KBM-7 (cell line): Measurements from ENCODE around the gene ZNF574.
"Not testable (repeated sequence)": the region's sequence is repeated elsewhere in the genome, so short reads cannot be mapped to it uniquely, and the experiment has no call there.

Source experiments
- DNase-seq: peaks from one replicate; pipeline ENCODE4 v3.0.0-alpha.2; 2015
- in situ Hi-C: fragments of 300-500 bp; cut with MboI; formaldehyde crosslinking; loops from 2 replicates; pipeline ENCODE4 v1.14.3; 2020; ENCODE audit warnings: low sequenced_read_pairs, low pct_unique_long_range_greater_than_20kb, mixed read lengths

ZNF574 gene, protein sequence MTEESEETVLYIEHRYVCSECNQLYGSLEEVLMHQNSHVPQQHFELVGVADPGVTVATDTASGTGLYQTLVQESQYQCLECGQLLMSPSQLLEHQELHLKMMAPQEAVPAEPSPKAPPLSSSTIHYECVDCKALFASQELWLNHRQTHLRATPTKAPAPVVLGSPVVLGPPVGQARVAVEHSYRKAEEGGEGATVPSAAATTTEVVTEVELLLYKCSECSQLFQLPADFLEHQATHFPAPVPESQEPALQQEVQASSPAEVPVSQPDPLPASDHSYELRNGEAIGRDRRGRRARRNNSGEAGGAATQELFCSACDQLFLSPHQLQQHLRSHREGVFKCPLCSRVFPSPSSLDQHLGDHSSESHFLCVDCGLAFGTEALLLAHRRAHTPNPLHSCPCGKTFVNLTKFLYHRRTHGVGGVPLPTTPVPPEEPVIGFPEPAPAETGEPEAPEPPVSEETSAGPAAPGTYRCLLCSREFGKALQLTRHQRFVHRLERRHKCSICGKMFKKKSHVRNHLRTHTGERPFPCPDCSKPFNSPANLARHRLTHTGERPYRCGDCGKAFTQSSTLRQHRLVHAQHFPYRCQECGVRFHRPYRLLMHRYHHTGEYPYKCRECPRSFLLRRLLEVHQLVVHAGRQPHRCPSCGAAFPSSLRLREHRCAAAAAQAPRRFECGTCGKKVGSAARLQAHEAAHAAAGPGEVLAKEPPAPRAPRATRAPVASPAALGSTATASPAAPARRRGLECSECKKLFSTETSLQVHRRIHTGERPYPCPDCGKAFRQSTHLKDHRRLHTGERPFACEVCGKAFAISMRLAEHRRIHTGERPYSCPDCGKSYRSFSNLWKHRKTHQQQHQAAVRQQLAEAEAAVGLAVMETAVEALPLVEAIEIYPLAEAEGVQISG

GRCh38 chr19:42075616-42076379, at the start of gene ZNF574:
TSS of gene ZNF574 (plus strand) at chr19:42076166. CDS start at chr19:42078607, 2,441 bp downstream.
- in situ Hi-C loops, result no loop called here
- peak; percentile 100 for DNase-seq

- in situ Hi-C loops, result no loop called here
- DNase-seq, result peak; percentile 62
These were observed 47.4 kb upstream of the ZNF574 start for GRCh38 chr19:42028304-42029216.

DNA sequence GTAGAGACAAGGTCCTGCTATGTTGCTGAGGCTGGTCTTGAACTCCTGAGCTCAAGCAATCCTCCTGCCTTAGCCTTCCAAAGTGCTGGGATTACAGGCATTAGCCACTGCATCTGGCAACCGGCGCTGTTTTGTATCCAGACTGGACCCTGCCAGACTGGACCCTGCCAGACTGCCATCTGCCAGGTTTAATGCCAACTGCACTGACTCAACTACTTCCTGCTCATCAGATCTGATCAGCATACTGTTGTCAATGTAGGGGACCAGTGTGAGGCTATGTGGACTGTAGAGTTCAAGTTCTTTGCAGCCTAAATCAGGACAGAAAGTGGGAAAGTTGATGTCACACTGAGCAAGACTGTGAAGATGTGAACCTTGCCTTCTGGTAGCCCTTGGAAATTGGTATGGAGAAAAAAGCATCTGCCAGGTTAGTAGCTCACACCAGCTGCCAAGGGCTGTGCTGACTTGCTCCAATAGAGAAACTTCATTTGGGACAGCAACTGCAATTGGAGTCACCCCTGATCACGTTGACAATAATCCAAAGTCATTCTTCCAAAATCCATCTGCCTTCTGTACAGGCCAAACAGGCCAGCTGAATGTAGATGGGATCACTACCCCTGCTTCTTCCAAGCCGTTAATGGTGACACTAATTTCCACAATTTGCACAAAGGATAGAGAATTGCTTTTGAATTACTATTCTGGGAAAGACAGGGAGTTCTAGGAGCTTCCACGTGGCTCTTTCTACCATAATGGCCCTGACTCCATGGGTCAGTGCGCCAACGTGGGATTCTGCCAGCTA, 45.1 kb upstream of the ZNF574 start:
- no peak for DNase-seq
- in situ Hi-C loops, result no loop called here

GRCh38 chr19:42032431-42032830, 43.5 kb upstream of the ZNF574 start:
- no peak for DNase-seq
- in situ Hi-C loops, result no loop called here

- in situ Hi-C loops, result no loop called here
- no peak for DNase-seq
These were observed 42.6 kb upstream of the ZNF574 start for GRCh38 chr19:42033413-42033812.

- in situ Hi-C loops, result not testable (repeated sequence)
- peak; percentile 52 for DNase-seq
These were observed 41.1 kb upstream of the ZNF574 start for GRCh38 chr19:42034640-42035391.

DNA sequence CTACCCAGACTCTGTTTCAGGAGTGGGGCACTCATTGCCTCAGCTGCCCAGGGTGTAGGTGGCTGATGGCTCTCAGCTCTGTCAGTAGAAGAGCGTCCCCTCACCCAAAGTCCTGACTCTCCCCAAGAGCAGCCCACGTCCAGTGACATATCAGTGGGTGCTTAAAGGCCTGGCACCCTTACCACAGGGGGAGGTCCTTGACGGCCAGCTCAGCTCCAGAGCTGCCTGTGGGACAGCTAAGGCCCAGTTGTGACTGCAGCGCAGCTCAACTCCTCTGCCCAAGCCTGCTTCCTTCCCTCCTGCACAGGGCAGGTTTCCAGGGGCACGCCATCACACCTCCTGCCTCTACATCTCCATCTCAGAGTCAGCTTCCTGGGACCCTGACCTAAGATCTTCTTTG, 38.3 kb upstream of the ZNF574 start:
- no peak for DNase-seq
- in situ Hi-C loops, result no loop called here

GRCh38 chr19:42038666-42039065, 37.3 kb upstream of the ZNF574 start:
- no peak for DNase-seq
- in situ Hi-C loops, result no loop called here

DNA sequence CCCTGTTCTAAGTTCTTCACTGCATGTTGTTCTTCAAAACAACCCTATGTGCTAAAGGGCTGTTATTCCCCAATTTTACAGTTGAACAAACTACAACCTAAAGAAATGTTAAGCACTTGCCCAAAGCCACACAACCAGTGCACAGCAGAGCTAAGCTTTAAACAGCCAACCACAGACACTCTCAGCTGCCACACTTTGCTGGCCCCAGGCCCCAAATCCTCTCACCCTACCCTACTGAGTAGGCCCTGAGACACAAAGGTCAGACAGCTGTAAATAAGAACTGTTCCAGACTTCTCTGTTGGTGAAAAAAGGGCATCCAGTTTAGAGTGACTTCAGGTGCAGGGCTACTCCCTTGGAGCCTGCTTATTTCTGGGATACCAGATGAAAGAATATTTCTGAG, 35.9 kb upstream of the ZNF574 start:
- in situ Hi-C loops, result no loop called here

GRCh38 chr19:42040491-42040890, 35.5 kb upstream of the ZNF574 start:
- in situ Hi-C loops, result not testable (repeated sequence)

More for the DNA sequence above, 35.9 kb upstream of the ZNF574 start:
- no peak for DNase-seq

GRCh38 chr19:42042455-42043170, 33.4 kb upstream of the ZNF574 start:
- DNase-seq, result no peak
- in situ Hi-C loops, result no loop called here

More at GRCh38 chr19:42040491-42040890, 35.5 kb upstream of the ZNF574 start:
- DNase-seq, result not testable (repeated sequence)

- in situ Hi-C loops, result no loop called here
- no peak for DNase-seq
These were observed 30.4 kb upstream of the ZNF574 start for GRCh38 chr19:42045575-42045974.

GRCh38 chr19:42048992-42049391, 27.0 kb upstream of the ZNF574 start:
- no peak for DNase-seq
- in situ Hi-C loops, result no loop called here

DNA sequence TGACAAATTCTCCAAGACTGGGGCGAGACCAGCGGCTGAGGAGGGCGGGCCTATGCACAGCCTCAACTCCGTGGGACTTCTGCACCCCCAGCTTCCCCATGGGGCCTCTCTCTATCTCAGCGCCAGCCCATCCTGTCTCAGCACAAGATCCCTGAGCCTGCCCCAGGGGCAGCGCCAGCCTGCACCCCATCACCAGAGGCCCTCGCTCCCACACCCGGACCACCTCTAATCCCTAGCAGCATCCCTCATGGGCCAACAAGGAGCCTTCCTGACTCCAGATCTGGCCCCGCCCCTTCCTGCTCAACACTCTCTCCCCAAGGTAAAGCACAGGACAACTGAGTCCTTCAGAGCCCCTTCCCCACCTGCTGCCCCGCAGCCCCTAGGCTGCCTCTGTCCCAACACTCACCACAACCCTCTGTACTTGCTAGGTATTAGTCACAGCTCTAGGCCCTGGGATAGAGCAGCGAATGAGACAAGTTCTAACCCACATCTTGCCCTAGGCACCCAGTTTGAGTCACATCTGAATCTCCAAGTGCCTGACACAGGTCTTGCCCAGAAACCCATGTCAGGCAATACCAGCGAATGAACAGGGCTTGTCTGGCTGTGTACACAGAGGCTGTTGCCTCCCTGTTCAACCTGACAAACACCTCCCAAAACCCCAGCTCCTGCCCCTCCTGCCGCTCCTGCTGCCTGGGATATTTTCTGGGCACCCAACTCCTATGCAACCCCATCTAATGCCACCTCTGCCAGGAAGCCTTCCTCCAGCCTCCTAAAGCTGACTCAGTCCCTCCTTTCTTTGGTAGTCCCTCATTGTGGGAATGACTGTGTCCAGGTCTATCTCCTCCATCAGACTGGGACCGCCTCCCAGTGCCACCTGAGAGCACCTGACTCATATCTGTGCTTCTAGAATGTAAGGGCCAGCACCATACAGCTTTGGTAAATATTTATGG, 24.5 kb upstream of the ZNF574 start:
- in situ Hi-C loops, result no loop called here
- DNase-seq, result no peak

DNA sequence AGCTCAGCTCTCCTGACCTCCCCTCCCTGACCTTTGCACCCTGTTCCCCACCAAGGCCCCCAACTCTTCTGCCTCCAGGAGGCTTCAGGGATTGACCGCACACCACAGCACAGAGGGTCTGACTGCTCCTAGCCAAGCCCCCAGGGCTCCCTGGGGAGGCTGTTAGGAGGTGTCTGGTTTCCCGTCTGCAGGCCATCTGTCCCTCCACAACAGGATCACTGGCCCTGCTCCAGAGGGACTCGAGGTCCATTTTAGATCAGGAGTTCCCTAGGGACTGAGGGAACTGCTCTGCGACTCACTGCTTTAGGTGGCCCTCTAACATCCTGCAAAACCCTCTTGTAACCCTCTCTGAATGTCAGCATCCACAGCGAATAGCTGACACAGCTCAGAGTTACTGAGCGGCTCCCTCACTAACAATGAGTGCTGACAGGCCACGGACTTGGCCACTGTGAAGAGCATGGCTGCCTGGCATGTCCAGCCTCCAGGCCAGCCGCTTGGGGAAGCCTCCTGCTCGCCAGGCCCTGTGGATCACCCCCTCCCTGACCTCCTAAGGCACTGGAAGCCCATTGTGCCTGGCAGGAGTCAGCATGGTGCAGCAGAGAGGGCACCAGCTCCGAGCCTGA, 23.6 kb upstream of the ZNF574 start:
- in situ Hi-C loops, result no loop called here

More for the DNA sequence above, 23.6 kb upstream of the ZNF574 start:
- DNase-seq, result no peak
